Measurements from ENCODE around the gene NUDT12.

DNA sequence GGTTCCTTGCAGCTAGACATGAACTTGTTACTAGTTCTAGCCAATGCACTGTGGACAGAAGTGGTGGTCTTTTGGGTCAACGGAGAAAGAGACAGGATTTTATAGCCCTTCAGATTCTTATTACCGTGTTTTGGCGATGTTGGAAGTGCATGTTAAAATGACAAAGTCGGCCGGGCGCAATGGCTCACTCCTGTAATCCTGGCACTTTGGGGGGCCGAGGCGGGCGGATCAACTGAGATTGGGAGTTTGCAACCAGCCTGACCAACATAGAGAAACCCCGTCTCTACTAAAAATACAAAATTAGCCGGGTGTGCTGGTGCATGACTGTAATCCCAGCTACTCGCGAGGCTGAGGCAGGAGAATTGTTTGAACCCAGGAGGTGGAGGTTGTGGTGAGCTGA lies 9.1 kb upstream of the NUDT12 start:
- TF ChIP-seq CTCF (IDR thresholded peaks at IDR 0.05) (no peak), POLR2A (IDR thresholded peaks at IDR 0.05) (no peak)

Data from thyroid gland (tissue), 4 donors.